Measurements from ENCODE around the gene PIK3C2A. TPM values are rescaled to one million over a fixed set of nuclear protein-coding genes. Genes with fewer than 3 reads are reported as not detected.

Gene PIK3C2A
- total RNA-seq, 2 experiments from 2014 or later, result 21.2 to 21.7 TPM

DNA sequence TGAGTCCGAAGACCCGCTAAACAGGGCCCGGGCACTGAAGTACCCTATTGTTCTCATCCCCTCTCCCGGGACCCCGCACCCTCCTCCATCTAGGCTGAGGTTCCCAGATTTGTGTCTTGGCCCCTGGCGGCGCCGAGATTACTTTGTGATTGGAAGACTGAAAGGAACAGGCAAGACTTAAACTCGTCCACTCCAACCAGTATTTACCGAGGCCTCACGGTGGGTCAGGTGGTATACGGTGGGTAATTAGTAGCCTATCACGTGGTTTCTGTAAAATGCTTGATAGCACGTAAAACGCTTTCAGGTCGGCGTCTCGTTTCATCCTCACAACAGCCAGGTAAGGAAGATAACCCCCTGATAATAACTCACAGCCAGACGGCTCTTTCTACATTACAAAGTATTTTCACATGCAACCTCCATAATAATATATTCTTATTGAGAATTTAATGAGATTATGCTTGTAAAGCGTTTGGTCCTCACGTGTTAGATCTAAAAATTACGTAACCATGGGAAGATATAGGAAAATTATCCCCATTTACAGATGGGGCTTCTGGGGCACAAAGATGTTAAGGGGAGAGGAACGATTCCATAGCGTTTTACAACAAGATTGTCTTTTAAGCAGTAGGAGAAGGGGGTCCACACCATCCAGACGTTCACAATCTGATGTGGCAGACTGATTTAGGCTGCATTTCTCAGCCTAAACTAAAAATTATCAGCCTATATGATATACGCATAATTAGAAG lies 642 bp upstream of the PIK3C2A start:
- peak; percentile 67 for DNase-seq
- Mint-ChIP-seq H3K27me3 (no peaks in the 10 kb centered on the region), H3K4me3 (peak overlapping the region; percentile 99), H3K36me3 (peaks cover 2% of the 10 kb centered on the region), H3K4me1 (ENCODE audit: low read depth) (peaks cover 33% of the 10 kb centered on the region), H3K9me3 (no peaks in the 10 kb centered on the region), H3K27ac (peak overlapping the region; percentile 90)
- POLR2A ChIA-PET, result interaction anchor here (0.7 to 2.0 kb wide), 2 partner anchors 89 to 131 kb away, joined by 3 to 18 read pairs; partner anchors contain the start of gene RPS13
- CTCF ChIA-PET, result interaction anchor here (1.0 to 1.7 kb wide), 2 partner anchors 21 to 34 kb away, joined by 3 to 13 read pairs; no protein-coding TSS in a partner anchor
- intact Hi-C loops (cut with micrococcal nuclease), result loop anchor here (1.0 to 5.0 kb wide), 6 partner anchors 22 to 470 kb away; partner anchors contain the start of genes C11orf58, NUCB2 and RPS13

DNA sequence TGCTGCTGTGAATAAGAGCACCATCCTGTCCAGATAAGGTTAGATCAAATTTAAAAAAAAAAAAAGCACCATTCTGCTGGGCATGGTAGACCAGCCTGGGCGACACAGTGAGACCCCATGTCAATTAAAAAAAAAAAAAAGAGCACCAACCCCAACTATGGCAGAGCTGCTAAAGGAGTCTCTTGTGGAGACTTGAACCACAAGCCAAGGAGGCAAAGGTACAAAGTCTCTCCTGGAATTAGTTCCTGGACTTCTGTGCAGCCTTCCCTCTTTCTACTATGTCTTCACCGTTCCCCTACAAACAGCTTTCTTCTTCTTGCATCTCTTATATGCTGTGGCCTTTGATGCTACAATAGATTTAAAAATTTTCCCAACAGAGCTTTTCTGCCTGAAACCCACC lies 1.3 kb downstream of the PIK3C2A start:
- Mint-ChIP-seq H3K27ac (no peak overlapping the region), H3K9me3 (no peaks in the 10 kb centered on the region), H3K36me3 (peaks cover 3% of the 10 kb centered on the region), H3K4me1 (ENCODE audit: low read depth) (peaks cover 35% of the 10 kb centered on the region), H3K27me3 (no peaks in the 10 kb centered on the region), H3K4me3 (peak overlapping the region; percentile 99)
- POLR2A ChIA-PET, result interaction anchor here (2.0 kb wide), 1 partner anchor 129 kb away, joined by 18 read pairs; the partner anchor contains the start of gene RPS13
- intact Hi-C loops (cut with micrococcal nuclease), result loop anchor here (5.0 kb wide), 1 partner anchor 44 kb away; no protein-coding TSS in a partner anchor
- CTCF ChIA-PET, result interaction anchor here (0.8 to 1.2 kb wide), 2 partner anchors 24 to 182 kb away, joined by 3 to 4 read pairs; partner anchors contain the start of gene KCNJ11
- DNase-seq, result no peak

DNA sequence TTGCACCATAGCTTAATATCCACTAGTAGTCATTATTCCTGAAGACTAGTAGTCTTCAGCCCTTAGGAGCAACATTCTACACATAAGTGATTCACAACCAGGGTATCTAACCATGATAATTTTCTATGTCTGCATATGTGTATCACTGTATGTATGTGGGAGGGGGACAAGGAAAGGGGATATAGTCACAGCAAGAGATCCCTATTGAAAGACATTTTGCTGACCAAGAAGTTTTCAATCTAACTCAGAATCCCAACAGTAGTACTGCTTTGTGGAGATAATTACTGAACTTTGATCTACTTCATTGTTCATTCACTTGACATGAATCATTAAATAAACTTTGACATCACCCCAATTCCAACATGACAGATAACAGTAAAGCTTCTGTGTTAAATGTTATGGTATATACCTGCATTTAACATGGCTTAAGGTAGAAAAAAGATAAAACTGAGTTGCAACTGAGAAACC lies 10.3 kb downstream of the PIK3C2A start:
- Mint-ChIP-seq H3K4me3 (no peak overlapping the region), H3K27me3 (no peaks in the 10 kb centered on the region), H3K27ac (no peak overlapping the region), H3K36me3 (peaks cover 9% of the 10 kb centered on the region), H3K9me3 (no peaks in the 10 kb centered on the region), H3K4me1 (ENCODE audit: low read depth) (peaks cover 4% of the 10 kb centered on the region)
- ChIA-PET POLR2A (no interaction called here), CTCF (interaction anchor here (0.5 kb wide), 1 partner anchor 352 kb away, joined by 3 read pairs; no protein-coding TSS in a partner anchor)
- intact Hi-C loops (cut with micrococcal nuclease), result no loop called here
- DNase-seq, result no peak

DNA sequence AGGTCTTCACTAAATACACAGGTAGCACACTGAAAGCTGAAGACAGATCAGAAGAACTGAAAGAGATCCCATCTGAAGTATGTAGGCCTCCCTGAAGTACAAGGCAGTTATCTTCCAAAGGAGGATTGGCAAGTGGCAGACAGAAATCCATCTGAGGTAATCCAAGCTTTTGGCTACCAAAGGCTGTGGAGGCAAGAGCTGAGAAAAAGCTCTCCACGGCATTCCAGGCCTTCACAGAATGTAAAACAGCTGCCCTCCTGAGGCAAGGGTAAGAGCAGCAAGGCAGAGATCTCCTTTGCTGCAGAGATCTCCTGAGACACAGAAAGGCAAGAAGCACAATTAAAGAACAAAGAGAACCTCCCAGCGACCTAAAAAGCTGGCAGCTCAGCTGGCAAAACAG lies 19.1 kb downstream of the PIK3C2A start:
- POLR2A ChIA-PET, result interaction anchor here (0.8 kb wide), 1 partner anchor 88 kb away, joined by 3 read pairs; the partner anchor contains the start of gene NUCB2
- H3K4me3 Mint-ChIP-seq, result no peak overlapping the region
- DNase-seq, result no peak
- intact Hi-C loops (cut with micrococcal nuclease), result no loop called here
- peaks cover 9% of the 10 kb centered on the region for H3K36me3 Mint-ChIP-seq
- H3K9me3 Mint-ChIP-seq, result no peaks in the 10 kb centered on the region
- H3K4me1 Mint-ChIP-seq (ENCODE audit: low read depth), result peaks cover 7% of the 10 kb centered on the region
- H3K27ac Mint-ChIP-seq, result no peak overlapping the region
- H3K27me3 Mint-ChIP-seq, result no peaks in the 10 kb centered on the region
- CTCF ChIA-PET, result no interaction called here

DNA sequence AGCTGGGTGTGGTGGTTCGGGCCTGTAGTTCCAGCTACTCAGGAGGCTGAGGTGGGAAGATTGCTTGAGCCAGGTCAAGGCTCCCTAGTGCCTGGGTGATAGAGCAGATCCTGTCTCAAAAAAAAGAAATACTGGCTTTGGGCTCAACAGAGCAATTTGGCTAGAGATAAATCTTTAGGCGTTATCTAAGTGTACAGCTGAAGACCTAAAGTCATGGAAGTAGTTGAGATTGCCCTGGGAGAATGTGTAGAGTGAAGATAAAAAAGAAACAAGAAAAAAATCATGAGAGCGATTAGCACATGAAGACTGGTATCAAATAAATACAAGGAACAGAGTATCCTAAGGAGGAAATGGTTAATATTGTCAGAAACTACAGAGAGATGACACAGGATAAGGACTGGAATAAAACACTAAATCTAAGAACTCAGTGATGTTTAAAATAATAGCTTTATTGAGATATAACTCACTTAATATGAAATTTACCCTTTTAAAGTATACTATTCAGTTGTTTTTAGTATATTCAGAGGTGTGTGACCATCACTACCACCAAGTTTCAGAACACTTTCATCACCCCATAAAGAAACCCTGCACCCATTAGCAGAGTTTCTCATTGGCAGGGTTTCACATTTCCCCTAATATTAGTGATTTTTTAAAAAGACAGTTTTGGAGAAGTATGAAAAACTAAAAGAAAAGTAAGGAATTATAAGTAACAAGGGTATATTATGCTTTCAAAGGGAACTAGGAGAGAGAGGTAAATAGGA lies 20.7 kb downstream of the PIK3C2A start:
- Mint-ChIP-seq H3K4me3 (no peak overlapping the region), H3K27me3 (no peaks in the 10 kb centered on the region), H3K9me3 (no peaks in the 10 kb centered on the region), H3K36me3 (peaks cover 3% of the 10 kb centered on the region), H3K4me1 (ENCODE audit: low read depth) (peaks cover 7% of the 10 kb centered on the region), H3K27ac (no peak overlapping the region)
- intact Hi-C loops (cut with micrococcal nuclease), result no loop called here
- ChIA-PET CTCF (no interaction called here), POLR2A (no interaction called here)
- no peak for DNase-seq

DNA sequence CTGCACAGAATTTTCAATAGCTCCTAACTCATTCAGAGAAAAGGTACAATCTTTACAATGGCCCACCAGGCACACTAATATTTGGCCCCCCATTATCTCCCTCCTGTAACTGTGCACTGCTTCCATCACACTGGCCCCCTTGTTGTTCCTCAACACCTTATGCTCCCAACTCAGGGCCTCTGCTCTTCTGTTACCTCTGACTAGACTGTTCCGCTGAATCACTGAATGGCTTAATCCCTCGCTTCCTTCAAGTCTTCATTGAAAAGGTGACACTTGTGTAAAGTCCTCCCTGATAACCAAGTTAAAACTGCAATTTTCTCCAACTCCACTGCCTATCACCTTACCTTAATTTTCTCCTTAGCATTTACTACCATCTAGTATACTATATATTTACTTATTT lies 21.8 kb downstream of the PIK3C2A start:
- Mint-ChIP-seq H3K9me3 (no peaks in the 10 kb centered on the region), H3K27ac (no peak overlapping the region), H3K36me3 (peaks cover 3% of the 10 kb centered on the region), H3K4me1 (ENCODE audit: low read depth) (peaks cover 7% of the 10 kb centered on the region), H3K4me3 (no peak overlapping the region), H3K27me3 (no peaks in the 10 kb centered on the region)
- intact Hi-C loops (cut with micrococcal nuclease), result no loop called here
- ChIA-PET POLR2A (no interaction called here), CTCF (no interaction called here)
- DNase-seq, result no peak

DNA sequence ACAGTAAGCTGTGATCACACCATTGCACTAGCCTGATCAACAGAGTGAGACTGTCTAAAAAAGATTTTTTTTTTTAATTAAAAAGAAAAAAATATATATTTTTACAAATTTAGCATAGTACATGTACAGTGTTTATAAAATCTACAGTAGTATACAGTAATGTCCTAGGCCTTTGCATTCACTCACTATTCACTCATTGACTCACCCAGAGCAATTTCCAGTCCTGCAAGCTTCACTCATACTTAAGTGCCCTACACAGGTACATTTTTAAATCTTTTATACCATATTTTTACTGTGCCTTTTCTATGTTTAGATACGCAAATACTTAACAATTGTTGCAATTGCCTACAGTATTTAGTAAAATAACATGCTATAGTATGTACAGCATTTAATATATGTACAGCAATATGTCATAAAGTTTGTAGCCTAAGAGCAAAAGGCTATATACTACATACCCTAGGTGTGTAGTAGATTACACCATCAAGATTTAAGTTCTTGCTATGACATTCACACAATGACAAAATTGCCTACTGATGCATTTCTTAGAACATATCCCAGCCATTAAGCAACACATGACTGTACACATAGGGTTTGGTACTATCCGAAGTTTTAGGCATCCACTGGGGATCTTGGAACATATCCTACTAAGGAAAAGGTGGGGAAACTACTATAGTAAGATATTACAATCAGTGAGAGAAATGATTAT lies 22.8 kb downstream of the PIK3C2A start:
- Mint-ChIP-seq H3K27me3 (no peaks in the 10 kb centered on the region), H3K36me3 (no peaks in the 10 kb centered on the region), H3K9me3 (no peaks in the 10 kb centered on the region), H3K4me1 (ENCODE audit: low read depth) (peaks cover 7% of the 10 kb centered on the region), H3K4me3 (no peak overlapping the region), H3K27ac (no peak overlapping the region)
- POLR2A ChIA-PET, result no interaction called here
- no peak for DNase-seq
- CTCF ChIA-PET, result interaction anchor here (1.1 to 1.2 kb wide), 2 partner anchors 9 to 343 kb away, joined by 3 read pairs; no protein-coding TSS in a partner anchor
- intact Hi-C loops (cut with micrococcal nuclease), result no loop called here

DNA sequence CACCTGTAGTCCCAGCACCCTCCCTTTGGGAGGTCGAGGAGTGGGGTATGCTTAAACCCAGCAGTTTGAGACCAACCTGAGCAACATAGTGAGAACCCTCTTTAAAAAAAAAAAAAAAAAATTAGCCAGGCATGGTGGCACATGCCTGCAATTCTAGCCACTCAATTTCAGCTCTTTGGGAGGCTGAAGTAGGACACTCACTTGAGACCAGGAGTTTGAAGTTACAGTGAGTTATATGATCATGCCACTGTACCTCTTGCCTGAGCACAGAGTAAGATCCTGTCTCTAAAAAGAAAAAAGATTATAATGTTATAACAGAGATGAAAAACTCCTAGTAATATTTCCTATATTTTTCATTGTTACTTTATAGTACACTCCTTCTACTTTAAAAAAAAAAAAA lies 23.9 kb downstream of the PIK3C2A start:
- ChIA-PET POLR2A (no interaction called here), CTCF (interaction anchor here (1.2 kb wide), 1 partner anchor 345 kb away, joined by 3 read pairs; no protein-coding TSS in a partner anchor)
- Mint-ChIP-seq H3K9me3 (no peaks in the 10 kb centered on the region), H3K27me3 (no peaks in the 10 kb centered on the region), H3K4me1 (ENCODE audit: low read depth) (peaks cover 7% of the 10 kb centered on the region), H3K27ac (no peak overlapping the region), H3K36me3 (no peaks in the 10 kb centered on the region), H3K4me3 (no peak overlapping the region)
- intact Hi-C loops (cut with micrococcal nuclease), result no loop called here
- DNase-seq, result no peak

DNA sequence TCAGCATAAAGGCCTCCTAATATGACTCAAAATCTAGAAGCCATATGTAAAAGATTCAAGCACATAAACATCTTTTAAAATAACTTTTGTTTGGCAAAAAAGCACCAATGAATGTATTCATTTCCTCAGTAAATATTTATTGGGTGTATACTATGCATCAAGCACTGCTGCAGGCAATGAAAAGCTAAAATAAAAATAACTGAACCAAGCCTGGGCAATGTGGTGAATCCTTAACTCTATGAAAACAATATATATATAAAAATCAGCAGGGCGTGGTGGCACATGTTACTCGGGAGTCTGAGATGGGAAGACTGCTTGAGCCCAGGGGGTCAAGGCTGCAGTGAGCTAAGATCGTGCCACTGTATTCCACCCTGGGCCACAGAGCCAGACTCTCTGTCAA lies 27.8 kb downstream of the PIK3C2A start:
- Mint-ChIP-seq H3K27me3 (no peaks in the 10 kb centered on the region), H3K9me3 (no peaks in the 10 kb centered on the region), H3K36me3 (no peaks in the 10 kb centered on the region), H3K4me3 (no peak overlapping the region), H3K4me1 (ENCODE audit: low read depth) (peaks cover 6% of the 10 kb centered on the region), H3K27ac (no peak overlapping the region)
- no peak for DNase-seq
- ChIA-PET CTCF (no interaction called here), POLR2A (no interaction called here)
- intact Hi-C loops (cut with micrococcal nuclease), result no loop called here

DNA sequence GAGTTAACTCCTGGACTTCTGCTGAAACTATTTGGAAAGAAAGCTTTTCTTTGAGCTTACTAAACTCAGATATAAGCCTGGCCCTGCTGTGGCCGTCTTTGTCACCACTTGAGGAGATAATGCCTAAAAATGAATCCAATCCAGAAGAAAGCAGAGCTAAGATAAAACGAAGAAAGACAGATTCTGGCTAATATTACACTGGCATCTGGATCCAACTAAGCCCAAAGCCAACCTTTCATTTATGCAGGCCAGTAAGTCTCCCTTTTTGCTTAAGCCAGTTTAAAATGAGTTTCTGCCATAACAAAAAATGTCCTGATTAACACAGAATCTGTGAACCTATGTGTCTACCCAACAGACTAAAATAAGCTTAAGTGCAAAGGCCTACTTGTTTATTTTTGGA lies 34.5 kb downstream of the PIK3C2A start:
- H3K4me3 Mint-ChIP-seq, result no peak overlapping the region
- DNase-seq, result no peak
- H3K27ac Mint-ChIP-seq, result no peak overlapping the region
- no peaks in the 10 kb centered on the region for H3K27me3 Mint-ChIP-seq
- peaks cover 15% of the 10 kb centered on the region for H3K36me3 Mint-ChIP-seq
- intact Hi-C loops (cut with micrococcal nuclease), result no loop called here
- POLR2A ChIA-PET, result no interaction called here
- CTCF ChIA-PET, result no interaction called here
- H3K4me1 Mint-ChIP-seq (ENCODE audit: low read depth), result peaks cover 12% of the 10 kb centered on the region
- no peaks in the 10 kb centered on the region for H3K9me3 Mint-ChIP-seq

DNA sequence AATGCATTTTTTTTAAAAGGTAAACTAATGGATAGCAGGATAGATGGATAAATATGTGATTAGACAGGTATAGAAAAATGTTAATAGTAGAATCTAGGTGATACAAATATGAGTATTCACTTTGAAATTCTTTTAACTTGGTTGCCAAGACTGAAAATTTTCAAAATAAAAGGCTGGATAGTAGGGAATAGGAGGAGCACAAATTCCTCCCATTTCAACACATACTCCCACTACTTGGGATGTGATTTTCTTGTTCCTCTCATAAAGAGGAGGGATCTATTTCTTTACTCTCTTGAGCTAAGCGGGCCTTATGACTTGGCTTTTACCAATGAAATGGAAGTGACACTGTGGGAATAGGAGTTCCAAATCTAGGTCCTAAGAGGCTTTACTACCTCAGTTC lies 35.9 kb downstream of the PIK3C2A start:
- ChIA-PET CTCF (no interaction called here), POLR2A (no interaction called here)
- no peaks in the 10 kb centered on the region for H3K9me3 Mint-ChIP-seq

DNA sequence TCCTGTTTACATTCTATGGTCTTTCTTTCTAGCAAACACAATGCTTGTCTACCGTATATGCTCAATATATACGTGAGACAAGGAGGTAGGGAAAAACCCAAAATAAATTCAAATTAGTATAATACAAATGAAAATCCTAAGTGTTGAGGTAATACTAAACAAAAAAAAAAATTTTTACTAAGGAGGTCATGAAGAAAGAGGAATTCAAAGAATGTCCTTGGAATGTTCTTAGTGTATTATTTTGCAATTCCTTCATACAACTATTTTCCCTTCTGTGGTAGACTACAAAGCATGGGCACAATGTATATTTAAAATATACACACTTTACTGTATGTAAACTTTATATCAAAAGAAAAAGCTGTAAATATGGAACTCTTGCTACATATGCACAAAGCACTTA lies 36.4 kb downstream of the PIK3C2A start:
- intact Hi-C loops (cut with micrococcal nuclease), result no loop called here
- Mint-ChIP-seq H3K36me3 (peaks cover 20% of the 10 kb centered on the region), H3K27me3 (no peaks in the 10 kb centered on the region), H3K27ac (no peak overlapping the region), H3K9me3 (no peaks in the 10 kb centered on the region), H3K4me1 (ENCODE audit: low read depth) (peaks cover 6% of the 10 kb centered on the region), H3K4me3 (no peak overlapping the region)
- POLR2A ChIA-PET, result no interaction called here
- CTCF ChIA-PET, result no interaction called here
- no peak for DNase-seq

More for the DNA sequence above, 35.9 kb downstream of the PIK3C2A start:
- DNase-seq, result no peak
- Mint-ChIP-seq H3K4me1 (ENCODE audit: low read depth) (peaks cover 6% of the 10 kb centered on the region), H3K4me3 (no peak overlapping the region), H3K27ac (no peak overlapping the region), H3K27me3 (no peaks in the 10 kb centered on the region), H3K36me3 (peaks cover 20% of the 10 kb centered on the region)
- intact Hi-C loops (cut with micrococcal nuclease), result no loop called here

Data from activated CD4-positive, alpha-beta memory T cell treated with anti-CD3 and anti-CD28 coated beads for 36 hours (primary cell).